HUDEP-2 (cell line): ENCODE results near the gene METTL9.
"Not testable (repeated sequence)": the region's sequence is repeated elsewhere in the genome, so short reads cannot be mapped to it uniquely, and the experiment has no call there.

Experiments used
- DNase-seq, 76 experiments: peaks; one replicate each; lab custom pipeline; 2025; ENCODE audit not compliant: unreplicated experiment in 76 of 76; lab: John Stamatoyannopoulos, UW

Gene METTL9

DNA sequence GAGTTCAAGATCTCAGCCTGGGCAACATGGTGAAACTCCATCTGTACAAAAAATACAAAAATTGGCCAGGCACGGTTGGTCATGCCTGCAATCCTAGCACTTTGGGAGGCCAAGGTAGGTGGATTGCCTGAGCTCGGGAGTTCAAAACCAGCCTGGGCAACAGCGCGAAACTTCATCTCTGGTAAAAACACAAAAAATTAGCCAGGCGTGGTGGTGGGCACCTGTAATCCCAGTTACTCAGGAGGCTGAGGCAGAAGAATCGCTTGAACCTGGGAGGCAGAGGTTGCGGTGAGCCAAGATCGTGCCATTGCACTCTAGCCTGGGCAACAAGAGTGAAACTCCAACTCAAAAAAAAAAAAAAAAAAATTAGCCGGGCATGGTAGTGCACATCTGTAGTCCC, 25.9 kb upstream of the METTL9 start:
- DNase-seq, result not testable (repeated sequence)

- DNase-seq, result no peak
These were observed 25.0 kb upstream of the METTL9 start for GRCh38 chr16:21574372-21574771.

DNA sequence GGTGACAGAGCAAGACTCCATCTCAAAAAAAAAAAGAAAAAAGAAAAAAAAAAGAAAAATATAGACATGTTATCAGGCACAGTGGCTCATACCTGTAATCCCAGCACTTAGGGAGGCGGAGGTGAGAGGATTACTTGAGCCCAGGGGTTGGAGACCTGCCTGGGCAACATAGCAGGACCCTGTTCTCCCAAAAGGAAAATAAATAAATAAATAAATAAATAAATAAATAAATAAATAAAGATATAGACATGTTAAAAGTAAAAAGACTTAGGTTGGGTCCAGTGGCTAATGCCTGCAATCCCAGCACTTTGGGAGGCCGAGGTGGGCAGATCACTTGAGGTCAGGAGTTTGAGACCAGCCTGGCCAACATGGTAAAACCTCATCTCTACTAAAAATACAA, 23.1 kb upstream of the METTL9 start:
- DNase-seq, result not testable (repeated sequence)

GRCh38 chr16:21577487-21577886, 21.9 kb upstream of the METTL9 start:
- DNase-seq, result not testable (repeated sequence)

DNA sequence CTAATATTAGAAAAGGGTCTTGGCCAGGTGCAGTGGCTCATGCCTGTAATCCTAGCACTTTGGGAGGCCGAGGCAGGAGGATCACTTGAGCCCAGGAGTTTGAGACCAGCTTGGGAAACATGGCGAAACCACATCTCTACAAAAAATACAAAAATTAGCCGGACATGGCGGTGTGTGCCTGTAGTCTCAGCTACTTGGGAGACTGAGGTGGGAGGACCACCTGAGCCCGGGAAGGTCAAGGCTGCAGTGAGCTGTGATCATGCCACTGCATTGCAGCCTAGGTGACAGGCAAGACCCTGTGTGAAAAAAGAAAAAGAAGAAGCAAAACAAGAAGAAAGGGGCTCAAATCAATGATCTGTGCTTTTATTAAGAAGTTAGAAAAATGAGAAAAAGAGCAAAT, 21.1 kb upstream of the METTL9 start:
- DNase-seq, result not testable (repeated sequence)

GRCh38 chr16:21580131-21580530, 19.2 kb upstream of the METTL9 start:
- not testable (repeated sequence) for DNase-seq

DNA sequence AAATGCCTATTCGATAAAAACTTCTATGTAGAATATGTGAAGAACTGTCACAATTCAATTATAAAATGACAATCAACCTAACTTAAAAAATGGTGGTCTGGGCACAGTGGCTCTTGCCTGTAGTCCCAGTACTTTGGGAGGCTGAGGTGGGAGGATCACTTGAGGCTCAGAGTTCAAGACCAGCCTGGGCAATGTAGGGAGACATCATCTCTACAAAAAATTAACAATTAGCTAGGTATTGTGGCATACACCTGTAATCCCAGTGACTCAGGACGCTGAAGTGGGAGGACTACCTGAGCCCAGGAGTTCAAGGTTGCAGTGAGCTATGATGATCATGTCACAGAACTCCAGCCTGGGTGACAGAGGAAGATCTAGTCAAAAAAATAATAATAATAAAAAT, 18.6 kb upstream of the METTL9 start:
- DNase-seq, result no peak

DNA sequence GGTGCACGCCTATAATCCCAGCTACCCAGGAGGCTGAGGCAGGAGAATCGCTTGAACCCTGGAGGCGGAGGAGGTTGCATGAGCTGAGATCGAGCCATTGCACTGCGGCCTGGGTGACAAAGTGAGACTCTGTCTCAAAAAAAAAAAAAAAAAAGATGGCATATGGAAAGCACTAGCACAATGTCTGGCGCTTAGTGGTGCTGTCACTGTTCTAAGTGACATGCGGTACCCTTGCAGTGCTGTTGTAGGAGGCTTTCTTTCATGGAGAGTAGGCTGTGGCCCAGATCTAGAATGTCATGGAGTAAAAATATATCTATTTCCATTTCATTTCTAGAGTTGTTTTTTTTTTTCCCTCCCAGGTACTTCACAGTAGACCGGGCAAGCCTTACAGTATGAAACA, 14.6 kb upstream of the METTL9 start:
- DNase-seq, result no peak

- not testable (repeated sequence) for DNase-seq
These were observed 10.8 kb upstream of the METTL9 start for GRCh38 chr16:21588593-21588992.

DNA sequence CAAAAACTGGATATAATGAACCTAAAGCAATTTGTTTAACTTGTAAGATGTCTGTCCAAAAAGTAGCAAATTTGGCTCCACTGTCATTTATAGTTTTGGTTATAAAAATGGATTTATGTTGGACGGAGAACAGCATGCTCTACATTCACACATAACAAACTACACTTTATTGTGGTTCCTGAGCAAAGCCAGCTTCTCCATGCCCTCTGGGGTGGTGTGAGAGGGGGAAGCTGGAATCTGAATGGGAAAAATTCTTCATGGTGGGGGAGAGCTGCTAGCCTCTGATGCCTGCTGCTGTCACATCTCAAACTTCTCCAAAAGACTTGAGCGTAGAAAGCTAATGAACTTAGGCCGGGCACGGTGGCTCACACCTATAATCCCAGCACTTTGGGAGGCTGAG, 9.8 kb upstream of the METTL9 start:
- DNase-seq, result no peak

- DNase-seq, result no peak
These were observed 9.1 kb upstream of the METTL9 start for GRCh38 chr16:21590287-21590686.

DNA sequence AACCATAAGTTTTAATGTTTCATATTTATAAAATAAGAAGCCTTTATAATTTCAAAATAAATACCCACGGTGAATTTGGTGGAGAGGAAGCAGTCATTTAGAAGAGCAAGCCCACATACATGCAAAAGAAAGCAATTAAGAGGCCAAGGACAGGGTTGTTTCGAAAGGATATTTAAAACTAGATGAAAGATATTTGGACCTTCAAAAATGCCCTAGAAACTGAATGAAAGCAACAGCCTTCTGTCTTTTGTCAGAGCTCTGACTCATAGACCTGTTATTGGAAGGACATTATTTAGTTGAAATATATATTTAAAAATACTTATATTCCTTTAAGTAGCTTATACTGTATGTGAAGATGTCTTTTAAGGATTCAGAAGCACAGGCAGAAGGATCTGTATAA, 8.6 kb upstream of the METTL9 start:
- DNase-seq, result no peak

GRCh38 chr16:21592191-21592590, 7.2 kb upstream of the METTL9 start:
- DNase-seq, result no peak

GRCh38 chr16:21593530-21594289, 5.7 kb upstream of the METTL9 start:
- DNase-seq, result no peak

DNA sequence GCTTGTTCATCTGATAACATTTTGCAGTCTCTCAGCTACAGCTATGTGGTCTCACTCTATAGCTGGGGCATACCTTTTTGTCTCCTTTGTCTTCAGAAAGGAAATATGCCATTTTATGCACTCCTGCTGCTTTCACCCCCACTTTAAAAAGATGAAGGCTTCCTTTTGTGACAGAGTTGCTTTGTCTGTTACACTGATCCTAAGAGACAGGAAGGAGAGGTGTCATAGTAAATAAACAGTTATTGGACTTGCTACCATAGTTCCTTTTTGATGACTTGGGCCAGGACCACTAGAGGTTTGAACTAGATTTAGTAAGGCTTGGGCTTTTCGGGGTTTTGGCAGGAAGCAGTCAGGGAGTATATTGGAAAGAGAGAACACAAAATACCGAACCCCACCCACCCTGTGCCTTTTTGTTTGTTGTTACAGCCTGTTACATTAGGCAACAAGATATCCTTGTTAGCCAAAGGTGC, 1.8 kb upstream of the METTL9 start:
- DNase-seq, result no peak

DNA sequence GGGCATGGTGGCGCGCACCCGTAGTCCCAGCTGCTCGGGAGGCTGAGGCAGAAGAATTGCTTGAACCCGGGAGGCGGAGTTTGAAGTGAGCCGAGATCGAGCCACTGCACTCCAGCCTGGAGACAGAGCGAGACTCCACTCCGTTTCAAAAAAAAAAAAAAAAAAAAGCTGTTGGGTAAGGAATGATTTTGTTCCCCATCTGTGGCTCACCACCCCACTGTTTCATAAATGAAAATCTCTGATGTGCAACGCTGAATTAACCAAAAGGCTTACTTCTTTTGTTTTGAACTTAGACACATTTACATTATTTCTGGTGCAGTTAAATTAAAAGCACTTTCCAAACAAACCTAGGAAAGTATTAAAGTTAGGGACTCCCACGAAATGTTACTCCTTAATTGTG, 1.2 kb upstream of the METTL9 start:
- no peak for DNase-seq

GRCh38 chr16:21598701-21599121, 666 bp upstream of the METTL9 start:
- peak in 10 of 76 experiments; percentile 12 to 59 (median 28) for DNase-seq

- DNase-seq, result peak in 16 of 76 experiments; percentile 2 to 46 (median 24)
These were observed 825 bp downstream of the METTL9 start for GRCh38 chr16:21600031-21600773.

GRCh38 chr16:21602785-21603184, 3.4 kb downstream of the METTL9 start:
- no peak for DNase-seq

DNA sequence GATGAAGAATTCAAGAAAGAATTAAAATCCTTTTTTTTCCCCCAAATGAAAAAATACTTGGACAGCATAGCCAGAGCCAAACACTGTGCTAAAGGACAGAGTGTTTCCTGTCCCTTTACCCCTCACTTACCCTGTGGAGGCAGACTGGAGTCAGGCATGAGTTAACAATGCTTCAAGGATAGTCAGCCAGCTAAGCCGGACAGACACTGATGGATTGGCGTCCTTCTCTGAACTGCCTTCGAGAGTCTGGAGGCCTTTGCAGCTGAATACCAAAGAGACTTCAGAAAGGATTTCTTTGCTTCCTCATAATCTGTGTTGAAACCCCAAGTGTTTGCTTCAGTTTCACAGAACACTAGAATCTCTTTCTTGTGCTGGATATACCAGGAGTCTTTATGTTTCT, 4.6 kb downstream of the METTL9 start:
- no peak for DNase-seq

DNA sequence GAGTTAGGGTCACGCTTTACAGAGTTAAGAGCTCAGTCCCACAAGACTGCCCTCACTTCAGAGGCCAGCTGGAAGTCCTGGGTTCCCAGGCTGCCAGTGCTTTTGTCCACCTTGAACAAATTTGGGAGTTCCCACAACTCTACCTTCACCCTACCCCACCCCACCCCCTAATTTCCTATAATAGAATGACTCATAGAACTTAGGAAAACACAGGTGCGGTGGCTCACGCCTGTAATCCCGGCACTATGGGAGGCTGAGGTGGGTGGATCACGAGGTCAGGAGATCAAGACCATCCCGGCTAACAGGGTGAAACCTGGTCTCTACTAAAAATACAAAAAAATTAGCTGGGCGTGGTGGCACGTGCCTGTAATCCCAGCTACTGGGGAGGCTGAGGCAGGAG, 6.5 kb downstream of the METTL9 start:
- DNase-seq, result not testable (repeated sequence)
